RWPE2 (cell line): Measurements from ENCODE around the gene ACSL3.
A peak's percentile ranks its signal among the peaks of the same experiment; 100 is the strongest.

Experiments used
- ATAC-seq: fragments of 200-7000 bp; cut with Tn5 transposase; 3 replicates; pipeline ENCODE4 v1.9.1; 2021; ENCODE audit warnings: low read depth
- DNase-seq: peaks from one replicate; pipeline ENCODE4 v3.0.0-alpha.2; 2020; ENCODE audit warnings: low spot score
- H3K27ac ChIP-seq: fragments of 450-650 bp; 2 replicates; pipeline ENCODE4 v1.5.1; 2017; ENCODE audit warnings: mild to moderate bottlenecking; ENCODE audit not compliant: poor library complexity, severe bottlenecking
- H3K27me3 ChIP-seq: fragments of 250-450 bp; sonication (Bioruptor Pico); 2 replicates; pipeline ENCODE4 v1.5.1; 2021; ENCODE audit warnings: mild to moderate bottlenecking, moderate library complexity; ENCODE audit not compliant: insufficient read depth, poor library complexity, severe bottlenecking
- H3K36me3 ChIP-seq: fragments of 250-450 bp; sonication (Bioruptor Pico); 2 replicates; pipeline ENCODE4 v1.5.1; 2020; ENCODE audit warnings: low read depth, mild to moderate bottlenecking, moderate library complexity
- H3K4me1 ChIP-seq: fragments of 250-450 bp; sonication (Bioruptor Pico); 2 replicates; pipeline ENCODE4 v1.5.1; 2021; ENCODE audit warnings: mild to moderate bottlenecking, moderate library complexity; ENCODE audit not compliant: insufficient read depth, poor library complexity, severe bottlenecking
- H3K4me3 ChIP-seq: fragments of 250-450 bp; sonication (Bioruptor Pico); 2 replicates; pipeline ENCODE4 v1.5.1; 2021; ENCODE audit warnings: mild to moderate bottlenecking, moderate library complexity; ENCODE audit not compliant: severe bottlenecking
- H3K9me3 ChIP-seq: fragments of 250-450 bp; sonication (Bioruptor Pico); 2 replicates; pipeline ENCODE4 v1.5.1; 2021; ENCODE audit warnings: mild to moderate bottlenecking, moderate library complexity; ENCODE audit not compliant: severe bottlenecking
- CTCF ChIP-seq: fragments of 450-650 bp; IDR thresholded peaks from one replicate; pipeline ENCODE4 v1.5.1; 2017; ENCODE audit warnings: mild to moderate bottlenecking, moderate library complexity; ENCODE audit not compliant: poor library complexity, severe bottlenecking

The ACSL3 gene

GRCh38 chr2:222904557-222905258 is 43.9 kb downstream of the ACSL3 start:
- no peak overlapping the region for H3K4me3 ChIP-seq
- H3K4me1 ChIP-seq = peaks cover 40% of the 10 kb centered on the region
- no peak for DNase-seq
- H3K27ac ChIP-seq = peak overlapping the region; percentile 55
- ATAC-seq = no peak
- H3K27me3 ChIP-seq = no peaks in the 10 kb centered on the region
- H3K36me3 ChIP-seq = peaks cover 90% of the 10 kb centered on the region
- no peak for TF ChIP-seq CTCF
- no peaks in the 10 kb centered on the region for H3K9me3 ChIP-seq

GRCh38 chr2:222907048-222907447 is 46.2 kb downstream of the ACSL3 start:
- H3K4me1 ChIP-seq = peaks cover 22% of the 10 kb centered on the region
- no peaks in the 10 kb centered on the region for H3K27me3 ChIP-seq
- TF ChIP-seq CTCF = no peak
- H3K4me3 ChIP-seq = no peak overlapping the region
- no peak for ATAC-seq
- H3K36me3 ChIP-seq = peaks cover 92% of the 10 kb centered on the region
- no peak overlapping the region for H3K27ac ChIP-seq
- no peak for DNase-seq
- H3K9me3 ChIP-seq = no peaks in the 10 kb centered on the region

- no peak for DNase-seq
- H3K4me3 ChIP-seq = no peak overlapping the region
- H3K36me3 ChIP-seq = peaks cover 92% of the 10 kb centered on the region
- peaks cover 13% of the 10 kb centered on the region for H3K4me1 ChIP-seq
- no peak for TF ChIP-seq CTCF
- H3K27me3 ChIP-seq = no peaks in the 10 kb centered on the region
- H3K27ac ChIP-seq = no peak overlapping the region
- no peaks in the 10 kb centered on the region for H3K9me3 ChIP-seq
- no peak for ATAC-seq
Observed at GRCh38 chr2:222907790-222908441, 47.1 kb downstream of the ACSL3 start.

GRCh38 chr2:222909286-222909685 is 48.5 kb downstream of the ACSL3 start:
- Histone ChIP-seq H3K4me1 (peaks cover 6% of the 10 kb centered on the region), H3K9me3 (no peaks in the 10 kb centered on the region), H3K27ac (no peak overlapping the region), H3K27me3 (no peaks in the 10 kb centered on the region), H3K36me3 (peaks cover 98% of the 10 kb centered on the region), H3K4me3 (no peak overlapping the region)
- TF ChIP-seq CTCF = no peak
- DNase-seq (no peak), ATAC-seq (no peak)

GRCh38 chr2:222912117-222912516 is 51.3 kb downstream of the ACSL3 start:
- H3K4me1 ChIP-seq = peaks cover 6% of the 10 kb centered on the region
- H3K27ac ChIP-seq = no peak overlapping the region

More at GRCh38 chr2:222912117-222912516, 51.3 kb downstream of the ACSL3 start:
- ATAC-seq (0 out of 3 replicates have a peak, but pooled peaks have one; percentile 6), DNase-seq (no peak)
- no peaks in the 10 kb centered on the region for H3K27me3 ChIP-seq
- no peaks in the 10 kb centered on the region for H3K9me3 ChIP-seq
- H3K36me3 ChIP-seq = peaks cover 98% of the 10 kb centered on the region
- no peak for TF ChIP-seq CTCF
- no peak overlapping the region for H3K4me3 ChIP-seq
